Inflammatory macrophage treated with lipopolysaccharide for 1 hour (primary cell): ENCODE results near the gene ASPDH.
"Not testable (repeated sequence)": the region's sequence is repeated elsewhere in the genome, so short reads cannot be mapped to it uniquely, and the experiment has no call there.

ENCODE experiments used
- DNase-seq, 2 donors: peaks; one replicate each; pipeline ENCODE4 v3.0.0-alpha.2; 2020 to 2022

ASPDH gene

DNA sequence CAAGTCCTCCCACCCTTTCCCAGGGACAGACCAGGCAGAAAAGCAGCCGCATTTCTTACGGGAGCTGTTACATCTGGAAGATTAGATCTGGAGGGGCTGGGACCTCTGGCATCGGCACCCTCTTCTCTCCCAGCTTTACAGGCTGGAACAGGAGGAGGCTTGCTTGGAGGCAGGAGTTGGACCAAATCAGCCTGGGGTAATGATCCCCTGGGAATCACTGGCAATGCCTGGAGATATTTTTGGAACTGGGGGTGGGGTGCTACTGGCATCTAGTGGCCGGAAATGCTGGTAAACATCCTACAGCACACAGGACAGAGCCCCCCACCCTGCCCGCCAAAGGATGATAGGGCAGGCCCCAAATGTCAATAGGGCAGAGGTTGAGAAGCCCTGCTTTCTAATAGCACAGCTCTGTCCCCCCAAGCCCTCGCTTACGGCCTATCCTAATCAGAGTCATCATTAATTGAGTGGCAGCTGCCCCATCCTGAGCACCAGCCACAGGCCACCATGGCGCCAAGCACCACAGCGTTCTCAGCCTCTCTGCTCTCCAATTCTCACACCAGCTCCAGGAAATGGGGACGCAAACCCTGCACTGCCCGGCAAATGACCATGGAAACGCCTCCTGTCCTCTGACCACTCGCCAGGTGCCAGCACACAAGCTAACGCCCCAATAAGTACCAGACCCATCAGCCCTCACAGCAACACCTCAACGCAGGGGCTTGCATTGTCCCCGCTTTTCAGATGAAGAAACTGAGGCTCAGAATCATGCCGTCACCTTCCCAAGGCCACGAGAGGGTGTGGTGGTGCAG lies 33.9 kb upstream of the ASPDH start:
- no peak for DNase-seq

GRCh38 chr19:50546527-50547221 lies 33.0 kb upstream of the ASPDH start:
- DNase-seq = no peak

DNA sequence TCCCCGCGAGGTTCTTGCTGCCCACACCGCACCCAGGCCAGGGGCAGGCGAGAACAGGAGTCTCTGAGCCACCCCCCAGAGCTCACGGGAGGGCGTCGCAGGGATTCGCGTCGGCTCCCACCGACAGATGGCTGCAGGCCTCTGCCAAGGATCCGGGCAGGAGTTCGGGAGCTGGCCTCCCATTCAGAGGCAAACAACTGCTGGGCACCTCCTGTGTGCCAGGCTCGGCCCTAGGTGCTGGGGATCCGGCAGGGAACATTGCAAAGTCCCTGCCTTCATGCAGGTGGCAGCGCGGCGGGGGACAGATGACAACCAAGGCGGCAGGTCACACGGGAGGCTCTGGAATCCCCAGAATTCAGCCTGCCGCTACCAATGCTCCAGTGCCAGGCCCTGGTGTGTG lies 29.2 kb upstream of the ASPDH start:
- no peak for DNase-seq

DNA sequence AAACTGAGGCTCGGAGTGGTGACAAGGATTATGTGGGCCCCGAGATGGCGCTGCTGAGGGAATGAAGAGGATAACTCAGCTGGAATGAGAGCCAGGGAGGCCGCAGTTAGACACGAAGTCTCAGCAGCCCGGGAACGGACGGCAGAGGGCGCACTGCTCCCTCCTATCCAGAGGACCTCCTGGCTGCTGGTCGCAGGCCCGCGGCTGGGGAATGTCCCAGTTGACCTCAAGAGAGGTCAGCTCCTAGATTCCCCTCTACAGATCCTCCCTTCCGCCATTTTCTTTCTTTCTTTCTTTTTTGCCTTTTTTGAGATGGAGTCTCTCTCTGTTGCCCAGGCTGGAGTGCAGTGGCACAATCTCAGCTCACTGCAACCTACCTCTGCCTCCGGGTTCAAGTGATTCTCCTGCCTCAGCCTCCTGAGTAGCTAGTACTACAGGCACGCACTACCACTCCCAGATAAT lies 24.1 kb upstream of the ASPDH start:
- peak; percentile 54 to 86 for DNase-seq

DNA sequence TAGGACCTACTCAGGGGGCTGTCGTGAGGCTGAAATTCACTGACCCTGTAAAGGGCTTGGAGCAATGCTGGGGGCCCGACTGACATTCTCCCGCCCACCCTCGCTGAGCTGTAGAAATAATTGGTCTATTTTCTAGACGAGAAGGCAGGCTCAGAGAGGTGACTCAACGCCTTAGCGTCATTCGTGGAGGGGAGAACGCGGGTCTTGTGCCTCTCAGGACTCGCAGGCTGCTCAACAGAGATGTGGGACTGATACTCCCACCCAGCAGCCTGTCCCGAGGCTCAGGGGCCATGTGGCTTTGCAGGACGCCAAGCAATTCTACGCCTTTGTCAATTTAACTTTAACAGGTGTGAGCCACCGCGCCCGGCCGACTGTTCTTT lies 23.6 kb upstream of the ASPDH start:
- no peak for DNase-seq

- no peak for DNase-seq
Observed at GRCh38 chr19:50536662-50537305, 23.1 kb upstream of the ASPDH start.

DNA sequence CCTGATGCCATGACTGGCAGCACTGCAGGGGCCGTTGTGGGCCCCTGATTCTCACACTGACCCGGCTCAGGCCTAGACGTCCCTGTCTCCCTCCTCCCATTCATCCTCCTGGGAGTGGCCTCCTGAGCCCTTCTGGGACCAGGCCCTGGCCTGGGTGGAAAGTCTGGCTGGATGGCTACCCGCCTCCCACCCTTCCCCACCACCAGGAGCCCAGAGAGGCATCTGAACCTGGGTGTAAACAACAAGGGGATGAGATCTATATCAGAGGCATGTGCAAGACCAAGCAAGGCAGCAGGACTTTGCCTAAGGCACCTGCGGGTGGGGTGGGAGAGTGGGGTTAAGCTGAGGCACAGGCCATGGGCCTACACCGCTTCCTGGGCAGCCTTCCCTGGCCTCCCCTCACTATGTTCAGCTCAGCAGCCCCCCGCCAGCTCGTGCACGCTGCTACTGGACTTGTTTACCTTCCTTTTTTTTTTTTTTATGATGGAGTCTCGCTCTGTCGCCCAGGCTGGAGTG lies 22.0 kb upstream of the ASPDH start:
- DNase-seq = no peak

GRCh38 chr19:50534478-50534877 lies 20.8 kb upstream of the ASPDH start:
- DNase-seq = no peak

GRCh38 chr19:50532952-50533351 lies 19.2 kb upstream of the ASPDH start:
- no peak for DNase-seq

- no peak for DNase-seq
Observed at GRCh38 chr19:50531171-50531612, 17.5 kb upstream of the ASPDH start.

GRCh38 chr19:50528052-50528451 lies 14.3 kb upstream of the ASPDH start:
- DNase-seq = not testable (repeated sequence)

GRCh38 chr19:50522881-50523280 lies 9.2 kb upstream of the ASPDH start:
- no peak for DNase-seq

- no peak for DNase-seq
Observed at GRCh38 chr19:50520822-50521465, 7.2 kb upstream of the ASPDH start.

DNA sequence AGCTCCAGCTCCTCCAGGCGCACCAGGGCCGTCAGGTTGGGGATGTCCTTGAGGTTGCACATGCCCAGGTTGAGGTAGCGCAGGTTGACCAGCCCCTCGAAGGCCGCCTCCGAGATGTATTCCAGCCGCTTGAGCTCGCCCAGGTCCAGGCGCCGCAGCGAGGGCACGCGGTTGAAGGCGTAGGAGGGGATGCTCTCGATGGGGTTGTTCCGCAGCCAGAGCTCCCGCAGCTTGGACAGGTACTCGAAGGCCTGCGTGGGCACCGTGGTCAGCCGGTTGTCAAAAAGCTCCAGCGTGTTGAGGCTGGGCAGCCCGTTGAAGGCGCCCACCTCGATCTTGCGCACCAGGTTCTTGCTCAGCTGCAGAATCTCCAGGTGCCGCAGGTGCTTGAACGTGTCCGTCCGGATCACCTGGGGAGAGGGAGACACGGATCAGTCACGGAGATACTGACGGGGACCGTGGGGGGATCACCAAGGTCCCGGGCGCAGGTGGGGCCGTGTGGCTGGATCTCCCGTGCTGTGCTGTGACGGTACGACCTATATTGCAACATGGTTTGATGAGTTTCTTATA lies 5.4 kb upstream of the ASPDH start:
- DNase-seq = no peak

DNA sequence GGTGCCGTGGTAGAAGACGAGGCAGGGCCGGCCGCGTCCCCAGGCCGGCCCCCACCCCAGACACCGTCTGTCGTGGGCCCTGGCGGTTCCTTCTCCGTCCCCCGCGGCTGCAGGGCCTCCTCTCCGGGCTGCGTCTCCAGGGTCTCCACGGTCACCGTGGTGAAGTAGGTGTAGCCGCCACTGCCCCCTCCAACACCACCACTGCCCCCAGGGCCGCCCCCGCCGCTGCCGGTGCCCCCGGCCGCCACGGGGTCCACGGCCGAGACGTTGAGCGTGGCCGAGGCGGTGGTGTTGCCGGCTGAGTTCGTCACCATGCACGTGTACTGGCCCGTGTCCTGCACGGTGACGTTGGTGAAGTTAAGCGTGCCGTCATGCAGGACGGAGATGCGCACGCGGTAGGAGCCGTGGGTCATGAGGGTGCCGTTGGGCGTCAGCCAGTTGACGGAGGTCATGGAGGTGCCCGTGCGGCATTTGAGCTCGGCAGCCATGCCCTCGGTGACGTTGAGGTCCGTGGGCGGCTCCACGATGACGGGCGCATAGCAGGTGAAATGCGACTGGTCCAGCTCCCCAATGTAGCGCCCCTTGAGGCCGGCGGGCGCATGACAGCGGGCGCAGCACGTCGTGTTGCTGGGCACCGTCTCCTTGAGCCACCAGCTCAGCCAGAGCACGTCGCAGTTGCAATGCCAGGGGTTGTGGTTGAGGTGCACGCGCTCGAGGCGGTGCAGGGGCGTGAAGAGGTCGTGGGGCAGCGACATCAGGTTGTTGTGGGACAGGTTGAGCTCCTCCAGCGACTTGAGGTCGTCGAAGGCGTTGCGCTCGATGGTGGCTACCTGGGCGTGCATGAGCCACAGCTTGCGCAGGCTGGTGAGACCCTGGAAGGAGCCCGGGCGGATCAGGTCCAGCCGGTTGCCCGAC lies 4.6 kb upstream of the ASPDH start:
- no peak for DNase-seq

- no peak for DNase-seq
Observed at GRCh38 chr19:50517704-50518075, 4.0 kb upstream of the ASPDH start.

- DNase-seq = no peak
Observed at GRCh38 chr19:50516964-50517703, 3.4 kb upstream of the ASPDH start.

GRCh38 chr19:50516456-50516855 lies 2.7 kb upstream of the ASPDH start:
- no peak for DNase-seq

DNA sequence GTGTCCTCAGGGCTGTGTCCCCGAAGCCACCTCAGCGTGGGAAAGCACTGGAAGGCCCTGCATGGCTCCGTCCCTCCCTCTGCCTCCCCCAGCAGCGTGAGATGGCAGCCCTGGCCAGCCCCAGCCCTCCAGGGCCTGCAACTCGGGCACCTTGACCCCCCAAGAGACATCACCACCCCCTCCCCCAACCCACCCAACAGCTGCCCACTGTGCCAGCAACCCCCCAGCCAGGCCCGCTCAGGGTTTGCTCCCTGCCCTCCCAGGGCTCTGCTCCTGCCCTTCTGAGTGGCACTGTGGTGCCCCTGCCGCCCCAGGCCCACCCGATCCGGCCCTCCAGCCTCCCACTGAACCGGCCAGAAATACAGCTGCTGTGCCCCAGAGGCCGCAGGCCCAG lies 1.5 kb upstream of the ASPDH start:
- no peak for DNase-seq

GRCh38 chr19:50514346-50515167 lies 844 bp upstream of the ASPDH start:
- DNase-seq = no peak
